Mucosa of gallbladder (tissue), 1 donor: Measurements from ENCODE around the gene PDIA2. TPM values are rescaled to one million over a fixed set of nuclear protein-coding genes. Genes with fewer than 3 reads are reported as not detected.
"Not testable (repeated sequence)": the region's sequence is repeated elsewhere in the genome, so short reads cannot be mapped to it uniquely, and the experiment has no call there.

ENCODE experiments used
- DNase-seq: peaks from one replicate; pipeline ENCODE4 v3.0.0-alpha.2; 2020; ENCODE audit warnings: low spot score
- total RNA-seq: library from RNA; stranded (reverse); gene quantifications from one replicate; pipeline ENCODE4 v1.2.1, GENCODE V29; 2021
- donor health status: DM: no; HTN: no; CAD: no.

The PDIA2 gene, protein sequence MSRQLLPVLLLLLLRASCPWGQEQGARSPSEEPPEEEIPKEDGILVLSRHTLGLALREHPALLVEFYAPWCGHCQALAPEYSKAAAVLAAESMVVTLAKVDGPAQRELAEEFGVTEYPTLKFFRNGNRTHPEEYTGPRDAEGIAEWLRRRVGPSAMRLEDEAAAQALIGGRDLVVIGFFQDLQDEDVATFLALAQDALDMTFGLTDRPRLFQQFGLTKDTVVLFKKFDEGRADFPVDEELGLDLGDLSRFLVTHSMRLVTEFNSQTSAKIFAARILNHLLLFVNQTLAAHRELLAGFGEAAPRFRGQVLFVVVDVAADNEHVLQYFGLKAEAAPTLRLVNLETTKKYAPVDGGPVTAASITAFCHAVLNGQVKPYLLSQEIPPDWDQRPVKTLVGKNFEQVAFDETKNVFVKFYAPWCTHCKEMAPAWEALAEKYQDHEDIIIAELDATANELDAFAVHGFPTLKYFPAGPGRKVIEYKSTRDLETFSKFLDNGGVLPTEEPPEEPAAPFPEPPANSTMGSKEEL
- total RNA-seq: 1.3 TPM

DNA sequence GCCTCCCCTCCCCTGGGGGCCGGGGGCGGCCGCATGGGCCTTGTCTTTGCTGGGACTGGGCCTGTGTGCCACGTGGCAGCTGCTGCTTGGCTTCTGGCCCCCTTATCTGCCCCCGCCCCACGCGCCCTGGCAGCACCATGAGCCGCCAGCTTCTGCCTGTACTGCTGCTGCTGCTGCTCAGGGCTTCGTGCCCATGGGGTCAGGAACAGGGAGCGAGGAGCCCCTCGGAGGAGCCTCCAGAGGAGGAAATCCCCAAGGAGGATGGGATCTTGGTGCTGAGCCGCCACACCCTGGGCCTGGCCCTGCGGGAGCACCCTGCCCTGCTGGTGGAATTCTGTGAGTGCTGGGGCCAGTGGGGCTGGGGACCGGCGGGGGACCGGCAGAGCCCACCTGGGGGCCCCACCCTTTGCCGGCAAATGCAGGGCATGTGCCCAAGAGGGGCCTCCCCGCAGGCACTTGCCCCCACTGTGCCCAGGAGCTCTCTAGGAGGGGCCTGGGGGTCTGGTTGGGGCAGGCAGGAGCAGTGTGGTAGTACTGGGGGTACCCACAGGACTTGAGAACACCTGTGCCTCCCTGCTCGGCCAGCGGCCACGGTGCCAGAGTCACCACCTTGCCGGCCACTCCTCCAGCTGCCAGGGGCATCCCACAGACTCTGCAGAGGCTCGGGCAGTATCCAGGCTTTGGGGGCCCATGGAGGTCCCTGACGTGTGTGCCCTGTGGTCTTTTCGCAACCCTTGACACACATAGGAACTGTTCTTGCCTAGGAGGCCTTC is at the start of gene PDIA2:
Gene PDIA2, plus strand, starts transcription at position 132 of the 773 bp plus-strand sequence. Its CDS starts 6 bp downstream, at position 138.
- DNase-seq: no peak

DNA sequence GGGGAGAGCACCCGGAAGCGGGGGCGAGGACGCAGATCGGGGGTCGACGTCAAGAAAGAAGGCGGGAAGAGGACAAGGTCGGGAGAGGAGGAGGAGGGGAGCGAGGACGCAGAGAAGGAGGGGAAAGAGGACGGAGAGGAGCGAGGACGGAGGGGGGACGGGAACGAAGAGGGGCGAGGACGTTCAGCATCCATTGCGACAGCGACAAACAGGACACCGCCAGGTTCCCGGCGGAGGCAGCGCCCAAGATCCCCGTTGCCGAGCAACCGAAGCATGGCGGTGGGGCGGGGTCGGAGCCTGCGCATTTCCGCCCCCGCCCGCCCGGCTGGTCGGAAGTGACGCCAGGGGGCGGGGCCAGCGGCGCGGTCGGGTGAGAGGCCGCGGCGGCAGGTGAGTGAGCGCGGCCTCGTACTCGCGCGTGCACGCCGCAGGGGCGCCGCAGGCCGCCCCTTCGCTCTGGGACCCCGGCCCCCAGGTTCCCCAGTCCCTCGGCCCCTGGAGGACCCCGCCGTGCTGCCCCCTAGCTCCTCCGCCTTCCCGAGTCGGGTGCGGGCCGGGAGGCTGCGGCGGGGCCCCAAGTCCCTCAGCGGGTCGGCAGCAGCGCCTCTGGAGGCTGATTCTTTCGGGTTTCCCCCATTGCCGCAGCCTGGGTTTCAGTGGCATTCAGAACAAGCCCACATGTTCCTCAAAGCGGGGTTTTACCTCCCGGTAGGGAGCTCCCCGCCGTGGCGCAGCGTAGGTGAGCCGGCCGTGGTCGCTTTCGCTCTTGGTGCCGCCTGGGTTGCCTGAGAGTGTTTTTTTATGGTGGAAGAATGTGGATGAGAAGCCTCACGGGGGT is 48.3 kb upstream of the PDIA2 start, which contains the start of gene FAM234A:
Gene FAM234A, plus strand, starts transcription at position 354 of the 838 bp plus-strand sequence. CDS start 19,593 bp downstream, outside the sequence.
- peak; percentile 93 for DNase-seq

DNA sequence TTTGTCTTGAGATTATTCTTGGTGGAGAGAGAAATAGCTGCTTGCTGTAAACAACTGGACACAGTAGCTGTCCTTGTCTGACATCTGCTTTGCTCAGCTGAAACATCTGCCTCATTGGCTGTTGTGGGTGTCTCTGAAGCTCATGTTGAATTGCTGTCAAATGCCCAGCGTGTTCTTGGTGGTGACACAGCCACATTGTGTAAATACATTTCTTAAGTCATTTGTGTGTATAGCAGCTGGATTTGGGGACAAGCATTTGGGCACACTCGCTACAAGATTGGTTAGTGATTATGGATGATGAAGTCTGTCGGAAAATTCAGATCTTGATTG is 43.1 kb upstream of the PDIA2 start:
- no peak for DNase-seq

DNA sequence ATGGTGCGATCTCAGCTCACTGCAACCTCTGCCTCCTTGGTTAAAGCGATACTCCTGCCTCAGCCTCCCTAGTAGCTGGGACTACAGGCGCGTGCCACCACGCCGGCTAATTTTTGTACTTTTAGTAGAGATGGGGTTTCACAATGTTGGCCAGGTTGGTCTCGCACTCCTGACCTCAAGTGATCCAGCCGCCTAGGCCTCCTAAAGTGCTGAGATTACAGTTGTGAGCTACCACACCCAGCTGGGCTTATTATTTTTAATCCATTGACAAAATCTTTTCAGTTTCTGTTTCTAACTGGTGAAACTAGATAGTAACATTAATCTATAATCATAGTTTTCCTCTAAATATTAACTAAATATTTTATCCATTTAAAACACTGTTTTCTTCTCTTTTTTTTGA is 42.4 kb upstream of the PDIA2 start:
- no peak for DNase-seq

DNA sequence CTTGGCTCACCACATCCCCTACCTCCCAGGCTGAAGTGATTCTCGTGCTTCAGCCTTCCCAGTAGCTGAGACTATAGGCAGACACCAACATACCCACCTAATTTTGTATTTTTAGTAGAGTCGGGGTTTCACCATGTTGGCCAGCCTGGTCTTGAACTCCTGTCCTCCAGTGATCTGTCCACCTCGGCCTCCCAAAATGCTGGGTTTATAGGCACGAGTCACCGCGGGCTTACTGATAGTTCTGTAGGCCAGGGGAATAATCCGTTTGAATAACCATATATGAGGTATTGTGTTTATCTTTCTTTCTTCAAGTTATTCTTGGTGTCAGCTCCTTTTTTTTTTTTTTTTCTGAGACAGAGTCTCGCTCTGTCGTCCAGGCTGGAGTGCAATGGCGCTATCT is 40.7 kb upstream of the PDIA2 start:
- DNase-seq: no peak

DNA sequence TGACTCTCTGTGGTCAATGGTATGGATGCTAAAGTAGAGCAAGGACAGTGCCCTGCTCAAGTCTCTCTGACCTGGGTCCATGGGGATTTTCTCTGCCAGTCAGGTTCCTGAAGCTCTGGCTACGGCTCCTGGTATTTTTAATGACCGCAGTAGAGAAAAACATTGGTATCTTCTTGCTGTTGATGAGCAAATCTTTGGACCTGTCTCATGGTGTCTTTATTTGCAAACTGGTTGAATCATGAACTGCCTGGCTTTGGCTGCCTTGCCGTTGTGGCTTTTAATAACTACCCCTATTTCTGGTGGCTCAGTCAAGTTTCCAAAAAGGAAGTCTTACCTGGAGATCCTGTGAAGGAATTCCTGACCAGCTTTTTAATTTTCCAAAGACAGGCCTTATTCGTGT is 39.6 kb upstream of the PDIA2 start:
- no peak for DNase-seq

DNA sequence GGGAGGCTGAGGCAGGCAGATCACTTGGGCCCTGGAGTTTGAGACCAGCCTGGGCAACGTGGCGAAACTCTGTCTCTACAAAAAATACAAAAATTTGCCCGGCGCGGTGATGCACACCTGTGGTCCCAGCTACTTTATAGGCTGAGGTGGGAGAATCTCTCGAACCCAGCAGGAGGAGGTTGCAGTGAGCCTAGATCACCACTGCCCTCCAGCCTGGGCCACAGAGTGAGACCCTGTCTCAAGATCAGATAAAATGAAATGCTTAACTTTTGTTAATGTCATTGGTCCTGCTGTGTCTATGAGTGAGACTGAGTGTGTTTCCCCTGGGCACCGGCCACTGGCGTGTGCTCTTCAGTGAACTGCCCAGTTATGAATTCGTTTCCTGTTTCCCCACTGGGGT is 37.9 kb upstream of the PDIA2 start:
- no peak for DNase-seq

DNA sequence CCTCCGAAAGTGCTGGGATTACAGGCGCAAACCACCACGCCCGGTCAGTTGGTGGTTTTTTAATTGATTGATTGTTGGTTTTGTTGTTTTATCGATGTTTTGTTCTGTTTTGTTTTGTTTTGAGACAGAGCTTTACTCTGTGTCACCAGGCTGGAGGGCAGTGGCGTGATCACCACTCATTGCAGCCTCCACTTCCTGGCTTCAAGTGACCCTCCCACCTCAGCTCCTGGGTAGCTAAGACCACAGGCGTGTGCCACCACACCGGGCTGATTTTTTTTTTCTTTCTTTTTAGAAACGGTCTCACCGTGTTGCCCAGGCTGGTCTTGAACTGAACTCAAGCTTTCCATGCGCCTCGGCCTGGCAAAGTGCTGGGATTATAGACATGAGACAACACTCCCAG is 35.9 kb upstream of the PDIA2 start:
- DNase-seq: no peak

DNA sequence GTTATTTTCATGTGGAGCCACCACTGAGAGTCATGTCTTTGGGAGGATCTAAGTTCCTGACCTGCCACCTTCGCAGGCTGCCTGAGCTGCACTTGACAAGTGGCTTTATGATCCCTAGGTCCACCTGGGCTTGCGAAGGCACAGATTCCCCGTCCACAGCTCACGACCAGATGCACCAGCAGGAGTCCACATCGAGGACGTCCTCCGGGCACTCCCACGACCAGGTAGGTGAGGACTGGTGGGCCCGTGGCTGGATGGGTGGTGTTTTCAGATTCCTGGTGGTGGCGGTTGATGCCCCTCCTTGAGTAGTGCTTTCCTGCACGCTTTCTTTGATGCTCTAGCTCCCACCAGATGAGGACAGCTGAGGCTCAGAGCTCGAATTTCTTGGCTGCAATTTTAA is 33.5 kb upstream of the PDIA2 start:
- DNase-seq: no peak

DNA sequence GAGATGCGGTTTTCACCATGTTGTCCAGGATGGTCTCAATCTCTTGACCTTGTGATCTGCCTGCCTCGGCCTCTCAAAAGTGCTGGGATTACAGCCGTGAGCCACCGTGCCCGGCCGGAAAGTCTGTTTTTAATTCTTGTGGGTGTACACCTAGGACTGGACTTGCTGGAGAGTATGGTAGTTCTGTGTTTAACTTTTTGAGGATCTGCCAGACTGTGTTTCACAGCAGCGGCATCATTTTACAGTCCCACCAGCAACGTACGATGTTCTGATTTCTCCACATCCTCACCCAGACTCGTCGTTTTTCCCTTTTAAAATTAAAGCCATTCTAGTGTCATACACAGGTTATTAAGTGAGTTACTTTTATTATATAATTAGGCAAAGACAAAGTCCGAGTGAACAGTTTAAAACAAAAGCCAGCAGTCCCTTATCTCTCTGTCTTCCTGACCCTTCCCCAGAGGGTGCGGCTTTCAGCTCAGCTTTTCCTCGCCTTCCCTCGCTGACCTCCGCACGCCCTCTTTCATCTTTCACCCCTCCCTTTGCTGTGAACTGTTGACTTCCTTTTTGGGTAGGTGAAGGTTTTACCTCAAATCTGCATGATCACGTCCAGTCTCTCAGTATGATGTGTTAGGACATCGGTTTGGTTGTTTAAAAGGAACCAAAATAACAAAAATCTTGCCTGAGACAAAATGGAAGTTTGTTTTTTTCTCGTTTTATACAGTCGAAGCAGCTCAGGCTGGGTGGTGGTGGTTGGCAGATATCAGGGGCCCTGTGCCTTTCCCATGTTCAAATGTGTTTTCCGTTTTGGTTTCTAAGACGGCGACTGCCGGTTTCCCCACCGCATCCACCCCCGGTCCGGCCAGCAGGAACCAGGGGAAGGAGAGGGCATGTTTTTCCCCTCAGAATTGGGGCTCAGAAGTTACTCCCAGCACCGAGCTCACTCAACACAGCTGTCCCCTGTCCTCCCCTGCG is 30.3 kb upstream of the PDIA2 start:
- DNase-seq: peak; percentile 26

DNA sequence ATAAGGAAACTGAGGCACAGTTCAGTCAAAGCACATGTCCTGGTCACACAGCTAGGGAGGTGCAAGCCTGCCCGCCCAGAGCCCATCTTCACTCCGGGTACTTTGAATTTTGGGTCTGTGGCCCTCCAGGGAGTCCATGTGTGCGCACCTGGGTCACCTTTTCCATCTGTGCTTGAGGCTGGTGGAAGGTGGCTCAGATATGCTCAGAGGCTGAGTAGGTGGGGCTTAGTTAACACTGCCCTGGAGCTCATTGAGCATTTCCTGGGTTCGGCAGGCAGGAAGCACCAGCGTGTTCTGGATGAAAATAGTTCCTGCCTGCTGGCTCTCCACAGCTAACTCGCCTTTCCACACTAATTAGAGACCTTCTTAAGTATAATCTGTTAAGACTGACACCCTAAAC is 29.1 kb upstream of the PDIA2 start:
- no peak for DNase-seq

DNA sequence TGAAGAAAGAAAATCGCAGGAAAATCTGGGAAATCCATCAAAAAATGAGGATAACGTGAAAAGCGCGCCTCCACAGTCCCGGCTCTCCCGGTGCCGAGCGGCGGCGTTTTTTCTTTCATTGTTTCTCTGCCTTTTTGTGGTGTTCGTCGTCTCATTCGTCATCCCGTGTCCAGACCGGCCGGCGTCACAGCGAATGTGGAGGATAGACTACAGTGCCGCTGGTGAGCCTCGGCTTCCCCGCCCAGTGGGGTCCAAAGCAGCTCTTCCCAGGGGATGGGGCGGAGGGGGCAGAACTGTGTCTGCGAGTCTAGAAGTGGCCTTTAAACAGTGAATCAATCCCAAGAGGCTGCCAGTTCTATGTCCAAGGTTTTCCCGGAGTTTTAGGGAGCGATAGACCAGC is 28.5 kb upstream of the PDIA2 start:
- no peak for DNase-seq

DNA sequence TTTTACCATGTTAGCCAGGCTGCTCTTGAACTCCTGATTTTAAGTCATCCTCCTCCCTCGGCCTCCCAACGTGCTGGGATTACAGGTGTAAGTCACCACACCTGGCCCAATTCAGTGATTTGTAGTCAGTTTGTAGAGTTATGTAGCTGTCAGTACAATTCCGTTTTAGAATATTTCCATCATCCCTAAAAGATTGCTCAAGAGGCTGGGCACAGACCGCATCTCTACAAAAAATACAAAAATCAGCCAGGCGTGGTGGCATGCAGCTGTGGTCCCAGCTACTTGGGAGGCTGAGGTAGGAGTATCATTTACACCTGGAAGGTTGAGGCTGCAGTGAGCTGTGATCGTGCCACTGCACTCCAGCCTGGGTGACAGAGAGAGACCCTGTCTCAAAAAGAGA is 27.8 kb upstream of the PDIA2 start:
- DNase-seq: no peak

DNA sequence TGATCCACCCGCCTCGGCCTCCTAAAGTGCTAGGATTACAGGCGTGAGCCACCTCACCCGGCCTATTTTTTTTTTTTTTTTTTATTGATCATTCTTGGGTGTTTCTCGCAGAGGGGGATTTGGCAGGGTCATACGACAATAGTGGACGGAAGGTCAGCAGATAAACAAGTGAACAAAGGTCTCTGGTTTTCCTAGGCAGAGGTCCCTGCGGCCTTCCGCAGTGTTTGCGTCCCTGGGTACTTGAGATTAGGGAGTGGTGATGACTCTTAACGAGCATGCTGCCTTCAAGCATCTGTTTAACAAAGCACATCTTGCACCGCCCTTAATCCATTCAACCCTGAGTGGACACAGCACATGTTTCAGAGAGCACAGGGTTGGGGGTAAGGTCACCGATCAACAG is 24.9 kb upstream of the PDIA2 start:
- DNase-seq: not testable (repeated sequence)

DNA sequence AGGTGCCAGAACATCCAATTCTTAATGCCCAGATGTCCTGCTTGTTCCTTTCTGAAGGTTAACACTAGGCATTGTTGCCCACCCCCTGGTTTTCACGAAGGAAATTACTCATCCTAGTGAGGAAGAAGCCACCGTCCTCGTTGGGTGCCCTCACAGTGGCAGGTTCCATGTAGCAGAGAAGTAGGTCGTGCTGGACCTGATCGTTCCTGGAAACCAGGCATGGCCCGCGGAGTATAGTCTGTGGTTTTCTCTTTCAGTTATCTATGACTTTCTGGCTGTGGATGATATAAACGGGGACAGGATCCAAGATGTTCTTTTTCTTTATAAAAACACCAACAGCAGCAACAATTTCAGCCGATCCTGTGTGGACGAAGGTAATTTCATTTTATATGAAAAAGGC is 23.7 kb upstream of the PDIA2 start:
- no peak for DNase-seq

DNA sequence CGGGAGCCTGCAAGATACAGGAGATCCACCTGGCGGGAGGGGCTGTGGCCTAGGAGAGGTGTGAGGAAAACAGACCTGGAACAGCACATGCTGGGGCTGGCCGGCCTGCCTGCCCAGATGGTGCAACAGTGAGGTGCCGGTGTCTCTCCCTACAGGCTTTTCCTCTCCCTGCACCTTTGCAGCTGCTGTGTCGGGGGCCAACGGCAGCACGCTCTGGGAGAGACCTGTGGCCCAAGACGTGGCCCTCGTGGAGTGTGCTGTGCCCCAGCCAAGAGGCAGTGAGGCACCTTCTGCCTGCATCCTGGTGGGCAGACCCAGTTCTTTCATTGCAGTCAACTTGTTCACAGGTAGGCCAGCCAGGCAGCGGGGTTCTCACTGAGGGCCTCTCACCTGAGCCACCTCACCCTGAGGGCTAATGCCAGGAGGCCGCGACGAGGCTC is 23.1 kb upstream of the PDIA2 start:
- DNase-seq: no peak

DNA sequence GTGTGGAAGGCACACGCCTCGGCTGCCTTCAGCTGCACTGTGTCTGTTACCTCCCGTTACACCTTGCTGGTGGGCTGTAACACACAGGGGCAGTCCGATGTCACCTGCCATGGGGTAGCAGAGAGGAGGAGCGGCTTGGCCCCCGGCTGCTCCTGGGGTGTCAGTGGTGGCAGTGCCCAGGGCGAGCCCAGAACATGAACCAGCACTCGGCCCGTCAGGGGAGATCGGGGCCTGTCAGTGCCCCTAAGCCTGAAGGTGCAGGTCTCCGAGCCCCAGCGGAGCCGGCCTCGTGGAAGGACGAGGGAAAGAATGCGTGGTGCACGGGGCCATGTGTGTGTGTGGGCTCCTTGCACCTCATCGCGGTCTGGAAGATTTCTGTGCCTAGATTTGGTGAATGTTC is 22.6 kb upstream of the PDIA2 start:
- no peak for DNase-seq

DNA sequence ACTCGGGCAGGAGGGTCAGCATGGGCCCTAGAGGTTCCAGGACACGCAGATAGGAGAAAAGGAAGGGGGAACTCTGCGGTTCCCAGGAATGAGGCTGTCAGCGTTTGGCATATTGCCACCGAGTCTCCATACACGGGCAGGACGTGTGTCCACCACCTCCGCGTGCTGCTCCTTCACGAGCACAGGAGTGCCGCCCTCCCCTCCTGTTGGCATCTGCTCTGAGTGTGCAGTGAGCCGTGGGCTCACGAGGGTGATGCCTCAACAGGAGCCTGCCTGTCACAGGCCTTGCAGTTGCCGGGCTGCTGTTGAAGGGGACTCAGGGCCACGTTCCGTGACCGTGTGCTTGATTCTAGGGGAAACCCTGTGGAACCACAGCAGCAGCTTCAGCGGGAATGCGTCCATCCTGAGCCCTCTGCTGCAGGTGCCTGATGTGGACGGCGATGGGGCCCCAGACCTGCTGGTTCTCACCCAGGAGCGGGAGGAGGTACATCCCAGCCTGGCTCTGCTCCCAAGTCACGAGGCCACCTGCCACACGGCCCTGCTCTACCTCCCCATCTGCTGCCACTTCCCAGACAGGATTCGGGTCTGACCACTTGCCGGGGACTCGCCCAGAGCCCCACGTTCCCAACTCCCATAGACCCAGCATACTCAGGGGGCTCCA is 21.8 kb upstream of the PDIA2 start:
- no peak for DNase-seq

DNA sequence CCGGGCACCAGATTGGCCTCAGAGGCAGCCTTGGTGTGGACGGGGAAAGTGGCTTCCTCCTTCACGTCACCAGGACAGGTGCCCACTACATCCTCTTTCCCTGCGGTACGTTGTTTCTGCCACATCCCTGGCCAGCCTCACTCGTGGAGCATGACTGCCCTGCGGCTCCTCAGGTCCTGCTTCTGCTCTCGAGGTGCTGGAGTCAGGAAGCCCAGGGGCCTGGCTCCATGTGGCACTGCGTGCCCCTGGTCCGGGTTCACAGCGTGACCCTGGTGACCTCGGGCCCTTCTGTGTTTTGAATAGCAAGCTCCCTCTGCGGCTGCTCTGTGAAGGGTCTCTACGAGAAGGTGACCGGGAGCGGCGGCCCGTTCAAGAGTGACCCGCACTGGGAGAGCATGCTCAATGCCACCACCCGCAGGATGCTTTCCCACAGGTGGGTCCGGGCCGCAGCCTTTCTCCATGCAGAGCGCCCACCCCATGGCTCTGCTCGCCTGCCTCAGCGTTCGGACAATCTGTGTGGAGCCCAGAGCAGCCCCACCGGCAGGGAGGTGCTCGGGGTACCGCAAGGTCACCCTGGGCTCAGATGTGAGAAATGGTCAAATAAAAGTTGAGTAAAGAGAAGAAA is 20.7 kb upstream of the PDIA2 start:
- no peak for DNase-seq
